NCI-H1092 (cell line): ENCODE measurements around the gene KRT86.

Source experiments
- DNase-seq: peaks from one replicate; lab custom pipeline; 2025; lab: John Stamatoyannopoulos, UW

The KRT86 gene

GRCh38 chr12:52274521-52275120, at the start of gene KRT86:
TSS of gene KRT86 (plus strand) at chr12:52274645. CDS start at chr12:52301917, 27,272 bp downstream.
- no peak for DNase-seq

- DNase-seq = no peak
These were observed 48.7 kb upstream of the KRT86 start for GRCh38 chr12:52225752-52226151.

- DNase-seq = no peak
These were observed 48.0 kb upstream of the KRT86 start for GRCh38 chr12:52226446-52226845.

- DNase-seq = no peak
These were observed 46.8 kb upstream of the KRT86 start for GRCh38 chr12:52227606-52228166.

DNA sequence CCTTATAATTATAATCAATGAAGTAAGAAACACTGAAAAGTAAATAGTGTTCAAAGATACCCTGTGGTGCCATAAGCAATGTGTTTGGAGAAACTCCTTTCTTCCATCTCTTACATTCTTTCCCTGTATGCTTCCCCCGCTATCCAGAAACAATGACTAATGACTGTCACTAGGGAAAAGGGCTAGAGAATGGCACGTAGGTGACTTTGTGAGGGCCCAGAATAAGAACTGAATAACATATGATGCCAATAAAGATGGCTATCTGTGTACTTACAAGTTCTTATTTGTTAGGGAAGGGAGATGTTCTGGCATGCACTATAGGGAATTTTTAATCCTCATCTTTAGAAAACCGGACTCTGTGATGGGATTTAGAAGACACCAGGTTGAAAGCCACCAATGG, 46.1 kb upstream of the KRT86 start:
- no peak for DNase-seq

- DNase-seq = no peak
These were observed 45.5 kb upstream of the KRT86 start for GRCh38 chr12:52228931-52229330.

- DNase-seq = no peak
These were observed 44.6 kb upstream of the KRT86 start for GRCh38 chr12:52229836-52230343.

DNA sequence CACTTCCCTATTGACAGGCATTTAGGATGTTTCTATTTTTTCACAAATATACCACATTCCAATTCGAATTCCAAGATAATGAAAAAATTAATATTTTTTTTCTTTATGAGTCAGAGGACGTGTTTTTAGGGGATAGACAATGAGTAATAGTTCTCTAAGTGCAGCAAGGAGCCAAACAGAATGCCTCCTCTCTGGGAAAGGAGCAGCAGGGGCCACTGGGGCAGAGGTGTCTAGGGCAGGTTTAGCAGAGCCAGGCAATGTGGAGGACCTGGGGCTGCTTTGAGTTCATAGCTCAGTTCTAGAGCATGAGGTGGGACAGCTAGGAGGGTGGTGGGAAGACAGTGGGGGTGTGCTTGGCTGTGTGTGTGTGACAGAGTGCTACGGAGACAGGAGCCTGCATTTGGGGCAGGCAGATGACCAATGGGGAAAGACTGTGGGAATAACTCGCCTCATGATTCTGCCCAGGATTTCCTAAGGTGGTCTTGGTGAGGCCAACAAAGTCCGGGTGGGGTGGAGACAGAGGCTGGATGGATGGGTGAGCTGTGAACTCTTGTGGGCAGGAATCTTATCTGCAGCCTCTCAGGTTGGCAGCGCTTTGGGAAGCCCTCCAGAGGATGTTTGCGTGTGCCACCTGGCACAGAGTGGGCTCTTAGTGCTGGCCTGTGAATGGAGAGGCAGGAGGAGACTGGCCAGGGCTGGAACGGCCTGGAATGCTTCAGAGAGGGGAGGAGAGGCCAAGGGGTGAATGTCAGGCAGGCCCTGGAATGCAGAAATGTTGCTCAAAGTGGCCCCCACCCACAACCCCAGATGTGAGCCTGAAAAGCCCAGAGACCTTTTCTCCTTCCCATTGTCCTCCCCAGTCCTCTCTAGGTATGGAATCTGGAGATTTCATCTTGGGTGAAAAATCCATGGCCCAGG, 43.8 kb upstream of the KRT86 start:
- DNase-seq = no peak

DNA sequence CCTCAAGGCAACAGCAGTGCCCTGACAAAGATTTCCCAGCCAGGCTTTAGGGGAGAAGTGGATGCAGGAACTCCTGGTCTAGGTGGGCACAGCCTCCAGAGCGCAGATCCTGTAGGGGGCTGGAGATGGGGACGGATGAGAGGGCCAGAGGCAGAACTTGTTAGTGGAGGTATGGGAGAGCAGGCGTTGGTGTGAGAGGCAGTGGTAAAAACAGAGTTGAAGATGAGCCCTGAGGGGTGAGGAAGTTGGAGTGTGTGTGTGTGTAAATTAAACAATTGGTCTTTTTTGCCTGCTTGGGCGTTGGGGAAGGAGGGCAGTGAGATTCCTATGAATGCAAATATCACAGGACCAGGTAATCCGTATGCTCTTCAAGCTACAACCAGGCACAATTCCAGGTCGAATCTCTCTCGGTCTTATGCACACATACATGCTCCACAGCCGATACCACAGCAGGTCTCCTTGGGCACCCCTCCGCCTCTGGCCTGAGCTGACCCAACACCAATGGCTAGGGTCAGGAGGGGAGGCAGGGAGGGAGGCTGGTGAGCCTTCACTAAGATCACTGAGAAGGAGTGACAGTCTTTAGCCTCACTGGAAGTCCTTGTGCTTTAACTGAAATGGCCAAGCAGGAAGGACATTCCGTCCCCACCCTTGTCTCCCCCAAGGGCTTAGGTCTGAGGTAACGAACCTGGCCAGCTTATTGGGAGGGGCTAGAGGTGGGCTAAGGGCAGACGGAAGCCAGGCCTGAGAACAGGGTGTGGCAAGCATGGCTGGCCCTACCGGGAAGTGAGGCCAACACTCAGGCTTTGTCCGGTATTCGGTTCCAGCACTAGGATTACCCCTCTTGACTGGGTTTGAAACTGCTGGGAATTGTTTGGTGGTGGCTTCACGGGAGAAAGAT, 42.9 kb upstream of the KRT86 start:
- no peak for DNase-seq

DNA sequence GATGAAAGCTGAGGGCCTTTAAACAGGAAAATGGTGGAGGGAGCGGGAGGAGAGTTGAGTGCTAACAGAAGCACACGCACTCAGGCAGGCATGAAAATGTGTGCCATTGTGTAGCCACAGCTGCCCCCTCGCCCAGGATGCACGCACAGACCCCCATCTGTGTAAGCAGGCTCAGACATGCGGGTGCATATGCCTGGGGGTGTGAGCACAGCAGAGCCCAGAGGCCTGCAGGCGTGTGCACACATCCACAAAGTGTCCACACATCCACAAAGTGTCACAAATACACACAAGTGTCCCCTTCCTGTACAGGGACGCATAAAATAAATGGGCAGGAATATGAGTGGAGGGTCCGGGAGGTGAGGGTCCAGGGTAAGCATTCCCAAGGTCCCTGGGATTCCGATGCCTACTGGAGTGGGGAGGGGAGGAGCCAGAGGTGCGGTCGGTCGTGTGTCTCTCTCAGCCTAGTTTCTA, 42.2 kb upstream of the KRT86 start:
- DNase-seq = no peak

DNA sequence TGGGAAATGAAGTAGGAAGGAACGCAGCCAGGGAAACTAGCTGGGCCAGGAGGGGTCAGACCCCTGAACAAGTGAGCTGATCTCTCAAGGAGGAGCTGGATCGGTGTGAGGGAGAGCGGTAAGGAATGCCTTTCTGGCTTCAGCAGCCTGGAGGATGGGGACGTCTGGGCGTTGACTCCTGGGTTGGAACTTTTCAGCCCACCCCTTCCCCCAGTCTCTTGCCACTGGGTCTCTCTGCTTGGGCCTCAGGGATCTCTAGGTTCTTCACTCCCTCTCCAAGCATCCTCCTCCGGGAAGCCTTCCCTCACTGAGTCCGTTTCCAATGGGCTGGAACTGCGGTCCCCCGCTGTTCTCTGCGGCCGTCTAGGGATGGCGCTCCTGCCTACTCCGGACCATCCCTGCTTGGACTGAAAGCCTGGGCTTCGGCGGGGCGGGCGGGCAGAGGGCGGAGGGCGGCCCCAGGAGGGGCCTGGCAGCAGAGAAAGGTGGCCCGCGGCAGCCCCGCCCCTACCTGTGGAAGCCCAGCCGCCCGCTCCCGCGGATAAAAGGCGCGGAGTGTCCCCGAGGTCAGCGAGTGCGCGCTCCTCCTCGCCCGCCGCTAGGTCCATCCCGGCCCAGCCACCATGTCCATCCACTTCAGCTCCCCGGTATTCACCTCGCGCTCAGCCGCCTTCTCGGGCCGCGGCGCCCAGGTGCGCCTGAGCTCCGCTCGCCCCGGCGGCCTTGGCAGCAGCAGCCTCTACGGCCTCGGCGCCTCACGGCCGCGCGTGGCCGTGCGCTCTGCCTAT, 41.6 kb upstream of the KRT86 start, which contains the start of gene KRT7:
Gene KRT7 (plus strand): TSS at position 570 of the 788 bp plus-strand sequence. CDS start 54 bp downstream, at position 624.
- no peak for DNase-seq

- no peak for DNase-seq
These were observed 40.8 kb upstream of the KRT86 start for GRCh38 chr12:52233462-52234207.

- DNase-seq = no peak
These were observed 40.1 kb upstream of the KRT86 start for GRCh38 chr12:52234223-52234810.

GRCh38 chr12:52235001-52235764, 39.3 kb upstream of the KRT86 start:
- no peak for DNase-seq

GRCh38 chr12:52235822-52236361, 38.6 kb upstream of the KRT86 start:
- DNase-seq = no peak

- DNase-seq = no peak
These were observed 37.9 kb upstream of the KRT86 start for GRCh38 chr12:52236386-52237050.

- DNase-seq = no peak
These were observed 36.1 kb upstream of the KRT86 start for GRCh38 chr12:52238207-52238840.
